ENCODE data around the gene UPK2.

UPK2 gene

DNA sequence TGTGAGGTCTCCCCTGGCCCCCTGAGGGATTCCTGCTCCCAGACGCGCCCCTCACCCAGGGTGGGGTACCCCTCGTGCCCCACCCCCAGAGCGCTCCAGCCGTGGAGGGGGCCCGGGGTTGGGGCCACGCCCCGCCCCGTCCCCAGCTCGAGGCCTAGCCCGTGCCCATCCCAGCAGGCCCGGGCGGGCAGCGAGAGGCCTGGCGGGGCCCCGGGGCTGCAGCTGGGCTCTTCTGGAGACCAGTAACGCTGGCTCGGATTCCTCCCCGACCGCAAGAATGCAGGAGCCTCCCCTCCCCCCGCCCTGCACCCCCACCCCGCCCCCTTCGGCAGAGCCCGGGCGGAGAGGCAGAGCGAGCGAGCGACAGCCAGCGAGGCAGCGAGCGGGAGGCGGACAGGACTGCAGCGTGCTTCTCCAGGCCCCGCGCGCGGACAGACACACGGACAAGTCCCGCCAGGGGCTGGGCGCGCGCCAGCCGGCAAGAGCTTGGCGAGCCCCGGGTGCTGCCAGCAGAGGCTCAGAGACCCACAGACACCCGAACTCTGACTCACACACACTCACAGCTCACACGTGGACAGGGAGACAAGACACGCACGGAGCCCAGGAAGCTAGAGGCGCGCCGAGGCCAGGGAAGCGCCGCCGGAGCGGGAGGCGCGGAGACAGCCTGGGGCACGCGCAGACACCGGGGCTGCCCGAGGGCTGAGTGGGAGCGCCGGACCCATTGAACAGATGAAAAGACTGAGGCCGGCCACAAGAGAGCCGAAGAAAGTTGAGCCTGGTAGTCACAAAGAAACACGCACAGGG, 45.6 kb upstream of the UPK2 start:
- peak overlapping the region; percentile 55 for H3K4me3 ChIP-seq (ENCODE audit: low read depth, low read length)
- ChIA-PET CTCF (interaction anchor here (1.6 to 1.8 kb wide), 2 partner anchors 15 to 221 kb away, joined by 7 read pairs; no protein-coding TSS in a partner anchor), POLR2A (interaction anchor here (0.6 to 4.1 kb wide), 4 partner anchors 15 to 184 kb away, joined by 4 to 49 read pairs (median 26); partner anchors contain the start of gene DDX6)
- TF ChIP-seq, protein P1, sequence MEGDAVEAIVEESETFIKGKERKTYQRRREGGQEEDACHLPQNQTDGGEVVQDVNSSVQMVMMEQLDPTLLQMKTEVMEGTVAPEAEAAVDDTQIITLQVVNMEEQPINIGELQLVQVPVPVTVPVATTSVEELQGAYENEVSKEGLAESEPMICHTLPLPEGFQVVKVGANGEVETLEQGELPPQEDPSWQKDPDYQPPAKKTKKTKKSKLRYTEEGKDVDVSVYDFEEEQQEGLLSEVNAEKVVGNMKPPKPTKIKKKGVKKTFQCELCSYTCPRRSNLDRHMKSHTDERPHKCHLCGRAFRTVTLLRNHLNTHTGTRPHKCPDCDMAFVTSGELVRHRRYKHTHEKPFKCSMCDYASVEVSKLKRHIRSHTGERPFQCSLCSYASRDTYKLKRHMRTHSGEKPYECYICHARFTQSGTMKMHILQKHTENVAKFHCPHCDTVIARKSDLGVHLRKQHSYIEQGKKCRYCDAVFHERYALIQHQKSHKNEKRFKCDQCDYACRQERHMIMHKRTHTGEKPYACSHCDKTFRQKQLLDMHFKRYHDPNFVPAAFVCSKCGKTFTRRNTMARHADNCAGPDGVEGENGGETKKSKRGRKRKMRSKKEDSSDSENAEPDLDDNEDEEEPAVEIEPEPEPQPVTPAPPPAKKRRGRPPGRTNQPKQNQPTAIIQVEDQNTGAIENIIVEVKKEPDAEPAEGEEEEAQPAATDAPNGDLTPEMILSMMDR (IDR thresholded peaks at IDR 0.05; ENCODE audit: insufficient read depth, low read length, missing control alignments), result no peak
- no peak for DNase-seq (ENCODE audit: low read depth, low spot score)

DNA sequence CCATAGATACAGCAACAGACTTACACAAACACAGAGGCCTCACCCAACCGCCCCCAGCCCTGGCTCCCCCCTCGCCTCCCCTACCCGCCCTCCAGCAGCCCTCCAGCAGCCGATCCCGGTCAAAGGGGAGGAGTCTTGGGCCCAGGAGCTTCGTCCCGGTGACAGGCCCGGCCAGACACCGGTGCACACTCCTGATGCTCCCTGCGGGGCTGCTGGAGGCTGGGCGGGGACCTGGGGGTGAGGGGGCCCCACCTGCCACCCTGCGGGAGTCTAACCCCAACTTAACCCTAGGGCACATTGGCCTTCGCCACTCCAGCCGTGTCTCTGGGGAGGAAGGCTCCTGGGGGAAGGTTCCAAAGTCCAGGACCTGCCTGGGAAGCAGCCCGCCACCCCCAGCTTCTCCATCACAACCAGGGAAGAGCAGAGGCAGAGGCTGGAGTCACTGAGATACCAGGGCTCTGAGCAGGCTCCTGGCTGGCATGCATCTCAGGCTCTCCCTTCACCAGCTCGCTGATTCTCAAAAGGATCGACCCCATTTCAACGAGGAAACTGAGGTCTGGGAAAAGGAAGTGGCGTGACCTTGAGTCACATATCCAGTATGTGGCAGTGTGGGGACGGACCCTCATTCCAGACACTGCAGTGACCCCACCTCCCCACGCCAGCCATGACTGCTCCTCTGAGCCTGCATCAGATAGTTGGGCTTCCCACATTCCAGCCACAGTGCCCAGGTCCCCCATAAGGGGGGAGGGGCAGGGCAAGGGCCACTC, 44.8 kb upstream of the UPK2 start:
- ChIA-PET POLR2A (interaction anchor here (0.6 to 4.1 kb wide), 7 partner anchors 16 to 292 kb away, joined by 3 to 49 read pairs (median 10); partner anchors contain the start of gene DDX6), CTCF (interaction anchor here (1.4 to 1.8 kb wide), 3 partner anchors 16 to 221 kb away, joined by 5 to 7 read pairs (median 7); no protein-coding TSS in a partner anchor)
- TF ChIP-seq, protein P1 (IDR thresholded peaks at IDR 0.05; ENCODE audit: insufficient read depth, low read length, missing control alignments), result no peak
- DNase-seq (ENCODE audit: low read depth, low spot score), result no peak
- H3K4me3 ChIP-seq (ENCODE audit: low read depth, low read length), result peak overlapping the region; percentile 51

DNA sequence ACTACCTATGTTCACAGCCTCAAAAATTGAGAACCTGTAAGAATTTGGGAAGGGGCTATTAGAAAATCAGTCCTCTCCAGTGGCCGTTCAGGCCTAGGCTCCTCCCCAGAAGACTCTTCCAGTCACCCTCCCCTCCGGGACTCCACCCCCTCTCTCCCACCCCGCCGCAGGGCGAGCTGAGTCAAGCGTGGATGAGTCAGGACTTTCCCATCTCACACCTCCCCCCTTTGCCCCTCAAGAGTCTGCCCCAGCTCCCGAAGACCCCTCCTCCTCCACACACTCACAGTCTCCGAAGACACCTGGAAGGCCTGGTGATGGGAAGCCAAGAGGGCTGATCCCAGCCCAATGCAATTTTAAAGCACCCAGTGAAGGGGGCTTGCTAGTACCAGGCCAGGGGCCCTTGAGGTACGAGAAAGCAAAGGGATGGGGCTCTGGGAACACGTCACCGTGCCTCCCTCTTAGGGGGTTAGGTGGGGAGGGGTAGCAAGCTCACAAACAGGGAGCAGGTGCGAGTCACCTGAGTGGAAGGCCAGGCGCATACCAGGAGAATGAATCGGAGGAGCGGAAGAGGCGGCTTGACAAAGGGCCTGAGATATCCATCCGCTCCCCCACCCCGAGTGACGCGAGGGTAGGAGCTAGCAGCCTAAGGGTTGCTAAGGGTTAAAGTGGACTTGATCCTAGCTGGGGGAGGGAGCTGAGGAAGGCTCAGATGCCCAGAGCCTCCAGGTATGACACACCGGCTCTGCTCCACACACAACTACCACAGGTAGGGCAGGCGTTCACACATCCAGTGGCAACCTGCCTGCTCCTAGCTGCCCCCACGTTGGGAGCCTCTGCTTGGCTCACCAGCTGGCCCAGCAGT, 44.0 kb upstream of the UPK2 start:
- POLR2A ChIA-PET, result interaction anchor here (1.0 to 4.1 kb wide), 5 partner anchors 16 to 293 kb away, joined by 4 to 49 read pairs (median 10); partner anchors contain the start of gene DDX6
- CTCF ChIA-PET, result interaction anchor here (0.6 to 1.4 kb wide), 2 partner anchors 11 to 45 kb away, joined by 3 to 5 read pairs; no protein-coding TSS in a partner anchor
- no peak for DNase-seq (ENCODE audit: low read depth, low spot score)
- TF ChIP-seq, protein P1 (IDR thresholded peaks at IDR 0.05; ENCODE audit: insufficient read depth, low read length, missing control alignments), result no peak
- H3K4me3 ChIP-seq (ENCODE audit: low read depth, low read length), result peak overlapping the region; percentile 51

DNA sequence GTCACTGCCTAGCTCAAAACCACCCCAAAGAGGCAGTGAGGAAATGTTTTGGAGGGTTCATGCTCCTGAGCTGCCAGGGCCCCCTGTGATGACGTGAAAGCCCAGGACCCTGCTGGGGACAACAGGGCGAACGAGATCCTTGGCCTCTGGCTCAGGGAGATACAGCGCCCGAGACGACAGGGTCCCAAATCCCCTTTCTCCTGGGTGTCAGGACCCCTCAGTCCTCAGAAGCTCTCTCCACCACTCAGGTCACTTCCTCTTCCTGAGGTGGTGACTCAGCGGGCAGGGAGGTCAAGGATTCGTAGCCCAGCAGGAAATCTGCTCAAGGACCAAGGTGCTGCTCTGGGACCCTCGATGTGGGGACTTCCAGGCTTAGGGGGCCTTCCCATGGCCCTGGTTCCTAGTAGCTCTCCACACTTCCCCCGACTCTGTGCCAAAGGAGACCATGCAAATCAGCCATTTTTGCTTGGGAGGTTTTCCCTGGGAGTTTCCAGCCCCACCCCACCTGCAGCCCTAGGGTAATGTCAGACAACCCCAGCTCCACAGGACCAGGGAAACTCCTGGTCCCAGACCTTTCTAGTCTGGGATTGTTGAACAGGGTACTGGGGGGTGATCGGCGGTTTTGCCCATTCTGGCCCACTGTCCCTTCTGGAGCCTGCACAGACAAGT, 43.2 kb upstream of the UPK2 start:
- no peak overlapping the region for H3K4me3 ChIP-seq (ENCODE audit: low read depth, low read length)
- ChIA-PET CTCF (interaction anchor here (0.6 to 1.4 kb wide), 2 partner anchors 12 to 44 kb away, joined by 3 to 5 read pairs; no protein-coding TSS in a partner anchor), POLR2A (interaction anchor here (1.0 to 4.1 kb wide), 4 partner anchors 16 to 122 kb away, joined by 4 to 49 read pairs (median 11); partner anchors contain the start of gene DDX6)
- TF ChIP-seq, protein P1 (IDR thresholded peaks at IDR 0.05; ENCODE audit: insufficient read depth, low read length, missing control alignments), result no peak
- no peak for DNase-seq (ENCODE audit: low read depth, low spot score)

DNA sequence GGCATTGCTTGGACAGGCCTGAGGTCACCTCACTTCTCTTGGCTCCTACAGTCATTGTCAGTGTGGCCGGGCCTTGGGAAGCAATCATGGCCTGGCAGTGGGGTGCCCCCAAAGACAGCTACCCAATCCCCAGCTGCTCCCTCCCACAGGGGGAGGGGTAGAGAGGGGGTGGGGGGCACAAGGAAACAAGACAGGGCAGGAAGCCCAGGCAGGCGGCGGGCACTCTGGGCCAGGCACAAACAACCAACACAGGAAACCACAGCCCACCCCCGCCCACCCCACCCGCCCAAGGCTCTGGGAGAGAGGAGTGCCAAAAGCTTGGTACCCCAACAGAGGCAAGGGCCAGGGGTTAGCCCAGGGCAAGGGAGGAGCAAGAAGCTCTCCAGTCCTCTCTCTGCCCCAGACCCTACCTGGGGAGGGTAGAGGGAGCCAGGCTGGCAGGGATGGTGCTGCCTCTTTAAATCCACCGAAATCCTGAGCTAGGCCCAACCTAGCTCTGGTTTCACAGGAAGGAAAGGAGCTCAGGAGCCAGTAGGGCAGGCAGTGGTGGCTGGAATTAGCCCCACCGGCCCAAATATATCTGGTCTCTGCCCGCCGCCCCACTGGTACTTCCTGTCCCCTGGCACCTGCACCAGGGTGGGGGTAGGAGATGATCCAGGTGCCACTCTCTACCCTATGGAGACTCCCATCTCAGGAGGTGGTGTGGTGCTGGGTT, 42.5 kb upstream of the UPK2 start:
- no peak for DNase-seq (ENCODE audit: low read depth, low spot score)
- ChIA-PET CTCF (interaction anchor here (1.2 kb wide), 1 partner anchor 121 kb away, joined by 3 read pairs; no protein-coding TSS in a partner anchor), POLR2A (interaction anchor here (1.0 to 2.8 kb wide), 2 partner anchors 15 to 19 kb away, joined by 3 to 12 read pairs; no protein-coding TSS in a partner anchor)
- TF ChIP-seq, protein P1 (IDR thresholded peaks at IDR 0.05; ENCODE audit: insufficient read depth, low read length, missing control alignments), result no peak
- no peak overlapping the region for H3K4me3 ChIP-seq (ENCODE audit: low read depth, low read length)

All from AG04449 (cell line).